NCI-H526 treated with DMSO at 0.1 percent for 48 hours (cell line): ENCODE data around the gene SS18L1.
"Not testable (repeated sequence)": the region's sequence is repeated elsewhere in the genome, so short reads cannot be mapped to it uniquely, and the experiment has no call there.

Source experiments
- DNase-seq: peaks from one replicate; lab custom pipeline; 2025; lab: John Stamatoyannopoulos, UW

The SS18L1 gene

DNA sequence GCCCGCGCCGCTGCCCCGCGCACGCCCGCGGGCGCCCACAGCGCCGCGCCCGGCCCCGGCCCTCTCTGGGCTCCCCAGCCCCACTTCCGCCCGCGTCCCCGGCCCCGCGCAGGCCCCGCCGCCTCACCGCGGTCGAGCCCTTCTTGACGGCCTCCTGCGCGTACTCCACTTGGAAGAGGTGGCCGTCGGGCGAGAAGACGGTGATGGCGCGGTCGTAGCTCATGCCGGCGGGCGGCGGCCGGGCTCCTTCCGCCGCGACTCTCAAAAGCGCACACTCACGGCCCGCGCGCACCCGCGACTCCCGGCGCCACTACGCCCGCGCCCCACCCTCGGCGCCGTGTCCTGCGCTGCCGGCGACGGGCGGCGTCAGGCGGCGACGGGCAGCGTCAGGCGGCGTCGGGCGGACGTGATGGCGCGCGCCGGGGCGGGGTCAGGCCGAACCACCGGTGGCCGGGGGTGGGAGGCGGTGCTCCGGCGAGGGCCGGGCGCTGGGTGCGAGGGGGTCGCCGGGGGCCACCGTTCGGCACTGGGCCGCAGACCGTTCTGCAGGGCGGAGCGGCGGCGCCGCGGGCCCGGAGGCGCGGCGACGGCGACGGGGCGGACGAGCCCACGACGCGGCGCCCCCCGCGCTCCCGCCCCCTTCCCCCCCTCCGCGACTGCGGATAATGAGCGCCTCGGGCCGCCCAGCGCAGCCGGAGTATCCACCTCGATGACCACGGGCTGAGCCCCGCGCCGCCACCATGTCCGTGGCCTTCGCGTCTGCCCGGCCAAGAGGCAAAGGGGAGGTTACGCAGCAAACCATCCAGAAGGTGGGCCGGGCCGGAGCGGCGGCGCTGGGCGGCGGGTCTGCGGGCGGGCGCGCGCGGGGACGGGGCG lies at the start of gene SS18L1, which contains the start of gene PSMA7:
SS18L1 (plus strand) TSS at position 689 of the 876 bp plus-strand sequence; CDS start at position 741, 52 bp downstream.
PSMA7 (minus strand) TSS at position 314 of the 876 bp plus-strand sequence; CDS start at position 223, 91 bp downstream.
- DNase-seq = peak; percentile 79

- DNase-seq = no peak
These were observed 46.9 kb upstream of the SS18L1 start for GRCh38 chr20:62096421-62097380.

DNA sequence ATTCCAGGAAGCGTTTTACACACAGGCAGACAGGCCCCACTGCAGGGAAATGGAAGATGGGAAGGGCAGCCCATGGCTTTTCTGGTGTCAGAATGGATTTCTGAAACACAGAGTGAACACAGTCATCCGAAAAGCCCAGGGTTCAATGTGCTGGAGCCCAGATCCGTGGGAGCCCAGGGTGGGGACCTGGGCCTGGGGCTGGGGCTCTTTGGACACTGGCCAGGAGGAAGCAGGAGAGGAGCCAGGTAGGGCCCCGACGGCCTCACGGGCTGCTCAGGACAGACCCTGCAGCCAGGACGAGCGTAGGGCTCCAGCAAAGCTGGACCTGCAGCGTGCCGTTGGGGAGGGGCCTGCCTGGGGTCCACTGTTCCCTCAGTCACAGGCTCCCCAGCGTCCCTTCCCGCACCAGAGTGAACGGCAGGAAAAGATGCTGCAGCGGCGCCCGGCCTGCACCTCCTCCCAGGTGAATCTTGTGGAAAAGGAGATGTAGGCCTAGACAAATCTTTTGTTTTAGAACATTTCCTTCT lies 45.6 kb upstream of the SS18L1 start:
- DNase-seq = no peak

- DNase-seq = no peak
These were observed 42.5 kb upstream of the SS18L1 start for GRCh38 chr20:62101078-62101477.

DNA sequence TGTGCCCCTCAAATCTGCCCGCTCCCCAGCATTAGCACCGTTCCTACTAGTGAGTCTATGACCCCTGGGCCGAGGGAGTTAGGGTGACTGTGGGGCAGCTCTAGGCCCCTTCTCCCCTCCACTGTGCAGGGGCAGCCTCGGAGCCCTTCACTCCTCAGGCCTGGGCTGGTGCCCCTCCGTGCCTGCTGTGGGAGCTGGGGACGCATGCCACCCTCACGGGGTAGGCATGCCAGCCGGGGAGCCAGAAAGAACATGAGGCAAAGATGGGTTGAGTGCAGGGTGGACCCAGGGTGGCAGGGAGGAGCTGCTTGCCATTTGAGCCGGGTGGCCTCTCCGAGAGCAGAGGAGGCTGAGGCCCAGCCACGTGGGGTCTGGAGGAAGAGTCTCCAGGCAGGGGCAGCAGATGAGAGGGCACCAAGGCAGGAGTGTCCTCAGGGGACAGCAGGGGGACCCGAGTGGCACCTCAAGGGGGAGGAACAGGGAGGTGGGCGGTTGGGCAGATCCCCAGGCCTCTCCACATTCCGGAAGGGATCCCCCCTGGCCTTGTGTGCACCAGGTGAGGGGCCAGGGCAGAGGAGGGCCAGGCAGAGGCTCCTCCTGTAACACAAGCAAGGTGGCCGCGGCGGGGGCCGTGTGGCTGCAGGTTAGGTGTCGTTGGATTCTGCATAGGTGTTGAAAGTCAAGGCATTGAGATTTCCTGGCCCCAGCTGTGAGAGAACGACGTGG lies 39.9 kb upstream of the SS18L1 start:
- DNase-seq = no peak

- DNase-seq = no peak
These were observed 39.3 kb upstream of the SS18L1 start for GRCh38 chr20:62104234-62104789.

DNA sequence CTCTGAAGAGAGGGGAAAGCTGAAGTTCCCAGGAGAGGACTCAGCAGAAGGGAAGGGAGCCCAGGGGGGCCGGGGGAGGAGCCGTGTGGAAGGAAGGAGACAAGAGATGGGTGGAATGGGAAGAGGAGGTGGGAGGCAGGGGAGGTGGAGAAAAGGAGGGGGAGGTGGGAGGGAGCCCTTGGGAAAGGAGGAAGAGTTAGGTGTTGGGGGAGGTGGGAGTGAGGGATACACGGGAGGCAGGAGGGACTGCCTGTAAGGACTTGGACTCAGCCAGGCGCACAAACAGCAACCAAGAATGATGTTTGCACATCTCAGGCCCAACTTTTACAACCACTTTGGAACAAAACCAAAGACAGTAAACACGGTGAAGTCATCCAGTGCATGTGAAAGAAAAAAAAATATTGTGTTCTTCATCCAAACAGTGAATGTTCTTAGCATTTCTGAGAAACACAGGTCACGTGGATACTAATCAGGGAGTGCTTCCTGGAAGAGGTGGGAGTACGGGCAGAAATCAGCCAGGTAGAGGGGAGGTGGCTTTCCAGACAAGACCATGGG lies 38.7 kb upstream of the SS18L1 start:
- no peak for DNase-seq

- no peak for DNase-seq
These were observed 38.0 kb upstream of the SS18L1 start for GRCh38 chr20:62105592-62105991.

DNA sequence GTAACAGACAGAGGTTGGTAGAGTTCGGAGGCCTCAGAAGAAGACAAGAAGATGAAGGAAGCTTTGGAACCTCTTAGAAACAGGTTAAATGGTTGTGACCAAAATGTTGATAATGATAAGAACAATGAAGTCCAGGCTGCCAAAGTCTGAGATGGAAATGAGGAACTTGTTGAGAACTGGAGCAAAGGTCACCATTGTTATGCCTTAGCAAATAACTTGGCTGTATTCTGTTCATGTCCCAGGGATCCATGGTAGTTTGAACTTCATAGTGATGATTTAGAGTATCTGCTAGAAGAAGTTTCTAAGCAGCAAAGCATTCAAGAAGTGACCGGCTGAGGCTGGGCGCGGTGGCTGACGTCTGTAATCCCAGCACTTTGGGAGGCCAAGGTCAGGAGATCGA lies 32.4 kb upstream of the SS18L1 start:
- no peak for DNase-seq

- no peak for DNase-seq
These were observed 31.2 kb upstream of the SS18L1 start for GRCh38 chr20:62112368-62112767.

GRCh38 chr20:62114894-62115293 lies 28.7 kb upstream of the SS18L1 start:
- no peak for DNase-seq

DNA sequence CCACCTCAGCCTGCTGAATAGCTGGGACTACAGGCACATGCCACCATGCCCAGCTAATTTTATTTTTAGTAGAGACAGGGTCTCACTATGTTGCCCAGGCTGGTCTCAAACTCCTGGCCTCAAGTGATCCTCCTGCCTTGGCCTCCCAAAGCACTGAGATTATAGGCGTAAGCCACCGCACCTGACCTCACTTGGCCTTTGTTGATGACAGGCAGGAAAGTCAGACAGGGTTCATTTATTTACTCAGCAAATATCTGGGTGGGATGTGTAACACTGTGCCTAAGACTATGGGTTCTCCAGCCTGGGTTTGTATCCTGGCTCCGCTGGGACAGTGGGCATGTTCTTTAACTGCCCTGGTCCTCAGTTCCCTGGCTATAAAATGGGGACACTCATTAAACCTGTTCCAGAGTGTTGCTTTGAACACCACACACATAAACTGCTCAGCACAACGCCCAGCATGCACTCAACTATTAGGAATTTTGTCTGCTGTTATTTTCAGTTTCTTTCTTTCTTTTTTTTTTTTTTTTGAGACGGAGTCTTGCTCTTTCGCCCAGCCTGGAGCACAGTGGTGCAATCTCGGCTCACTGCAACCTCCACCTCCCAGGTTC lies 27.7 kb upstream of the SS18L1 start:
- DNase-seq = not testable (repeated sequence)

DNA sequence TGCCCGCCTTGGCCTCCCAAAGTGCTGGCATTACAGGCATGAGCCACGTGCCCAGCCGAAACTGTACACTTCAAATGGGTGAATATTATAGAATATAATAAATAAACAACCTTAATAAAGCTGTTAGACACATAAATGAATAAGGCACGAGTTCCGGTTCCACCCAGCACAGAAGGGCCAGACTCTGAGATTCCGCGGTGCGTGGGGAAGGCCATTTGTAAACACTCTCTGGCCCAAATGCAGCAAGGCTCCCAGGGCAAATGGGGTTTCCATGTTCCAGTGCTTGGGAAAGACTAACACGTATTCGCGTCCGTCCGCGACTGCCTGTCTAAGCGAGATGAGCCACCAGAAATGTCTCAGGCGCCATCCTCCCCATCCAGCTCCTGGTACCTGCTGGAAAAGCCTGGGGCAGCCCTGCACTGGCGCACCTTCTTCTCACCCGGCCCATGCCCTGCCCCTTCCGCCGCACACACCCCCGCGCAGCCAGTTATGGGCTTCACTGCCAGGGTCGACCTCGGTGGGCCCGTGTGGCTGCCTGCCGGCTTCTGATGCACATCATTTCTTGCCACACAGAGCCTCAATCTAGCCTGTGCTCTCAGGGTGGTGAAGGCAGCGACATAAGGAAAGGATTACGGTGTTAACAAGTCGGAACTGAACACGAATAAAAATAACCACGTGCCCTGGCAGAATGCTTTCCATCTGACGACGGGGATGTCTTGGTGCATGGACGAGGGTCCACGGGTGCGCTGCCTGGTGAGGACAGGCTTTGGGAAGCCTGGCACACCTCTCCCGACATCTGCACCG lies 26.8 kb upstream of the SS18L1 start:
- DNase-seq = no peak

DNA sequence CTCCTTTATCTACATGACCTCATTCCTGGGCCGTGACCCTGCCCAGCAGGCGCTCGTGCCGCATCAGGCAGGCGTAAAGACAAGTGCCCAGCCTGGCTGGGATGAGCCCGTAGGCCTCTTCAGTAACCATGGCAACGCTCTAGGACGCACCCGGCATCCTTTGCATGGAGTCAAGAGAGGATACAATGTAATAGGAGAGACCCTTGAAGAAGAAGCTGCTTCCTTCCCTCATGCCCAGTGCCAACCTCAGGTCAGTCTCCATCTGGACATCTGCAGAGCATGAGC lies 26.3 kb upstream of the SS18L1 start:
- no peak for DNase-seq

- no peak for DNase-seq
These were observed 25.9 kb upstream of the SS18L1 start for GRCh38 chr20:62117658-62118057.

DNA sequence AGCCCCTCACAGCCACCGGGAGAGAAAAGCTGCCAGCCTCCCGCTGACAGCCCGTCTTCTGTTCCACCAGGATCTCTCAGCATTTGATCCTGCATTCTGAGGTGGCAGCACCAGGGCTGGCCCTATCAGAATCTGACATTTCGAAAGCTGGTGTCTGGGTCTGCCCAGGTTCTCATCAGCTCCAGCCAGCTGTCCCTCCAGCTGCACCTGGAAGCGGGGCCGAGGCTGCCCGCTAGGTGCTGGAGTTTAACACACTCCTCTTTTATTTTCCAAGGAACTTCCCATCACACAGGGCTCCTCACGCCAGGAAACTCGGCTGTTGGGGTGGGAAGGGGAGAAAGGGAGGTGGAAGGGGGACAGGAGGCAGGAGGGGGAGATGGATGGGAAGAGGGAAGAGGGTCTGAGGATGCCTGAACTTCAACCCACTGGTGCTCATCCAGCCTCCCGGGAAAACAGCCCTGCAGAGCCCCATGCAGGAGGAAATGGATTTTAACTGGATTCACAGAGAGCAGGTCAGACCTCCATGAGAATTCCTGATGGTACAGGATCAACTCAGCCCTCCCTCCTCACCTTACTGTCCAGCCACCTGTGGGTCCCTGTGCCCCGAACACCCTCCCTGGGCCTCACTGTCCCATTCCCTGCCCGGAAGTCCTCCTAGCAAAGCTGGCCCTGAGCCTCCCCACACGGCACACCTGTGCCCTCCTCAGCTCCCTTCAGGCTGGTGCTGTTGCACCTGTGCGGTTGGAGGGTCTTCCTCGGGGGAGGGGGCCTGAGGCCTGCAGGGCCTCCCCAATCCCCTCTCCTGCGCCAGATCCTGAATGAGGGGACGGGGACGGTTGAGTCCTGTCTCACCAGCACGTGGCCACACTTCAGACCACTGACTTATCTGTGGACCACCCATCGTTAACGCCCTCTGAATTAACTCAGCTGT lies 25.2 kb upstream of the SS18L1 start:
- DNase-seq = no peak

DNA sequence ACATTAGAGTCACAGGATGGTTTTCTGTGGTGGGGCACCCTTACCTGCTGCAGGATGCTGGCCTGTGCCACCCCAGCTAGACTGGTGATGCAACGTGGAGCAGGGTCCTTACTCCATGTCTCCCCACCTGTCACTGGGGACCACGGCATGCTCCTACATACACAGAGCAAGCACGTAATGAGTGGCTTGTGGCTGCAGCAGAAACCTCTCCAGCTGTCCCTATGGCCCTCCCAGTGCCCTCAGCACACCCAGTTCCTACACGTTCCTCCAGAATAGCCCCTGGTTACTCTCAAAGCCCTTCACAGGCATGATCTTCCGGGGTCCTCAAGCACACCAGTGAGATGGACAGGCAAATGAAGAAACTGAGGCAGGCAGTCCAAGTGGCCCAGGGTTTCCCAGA lies 24.5 kb upstream of the SS18L1 start:
- no peak for DNase-seq

DNA sequence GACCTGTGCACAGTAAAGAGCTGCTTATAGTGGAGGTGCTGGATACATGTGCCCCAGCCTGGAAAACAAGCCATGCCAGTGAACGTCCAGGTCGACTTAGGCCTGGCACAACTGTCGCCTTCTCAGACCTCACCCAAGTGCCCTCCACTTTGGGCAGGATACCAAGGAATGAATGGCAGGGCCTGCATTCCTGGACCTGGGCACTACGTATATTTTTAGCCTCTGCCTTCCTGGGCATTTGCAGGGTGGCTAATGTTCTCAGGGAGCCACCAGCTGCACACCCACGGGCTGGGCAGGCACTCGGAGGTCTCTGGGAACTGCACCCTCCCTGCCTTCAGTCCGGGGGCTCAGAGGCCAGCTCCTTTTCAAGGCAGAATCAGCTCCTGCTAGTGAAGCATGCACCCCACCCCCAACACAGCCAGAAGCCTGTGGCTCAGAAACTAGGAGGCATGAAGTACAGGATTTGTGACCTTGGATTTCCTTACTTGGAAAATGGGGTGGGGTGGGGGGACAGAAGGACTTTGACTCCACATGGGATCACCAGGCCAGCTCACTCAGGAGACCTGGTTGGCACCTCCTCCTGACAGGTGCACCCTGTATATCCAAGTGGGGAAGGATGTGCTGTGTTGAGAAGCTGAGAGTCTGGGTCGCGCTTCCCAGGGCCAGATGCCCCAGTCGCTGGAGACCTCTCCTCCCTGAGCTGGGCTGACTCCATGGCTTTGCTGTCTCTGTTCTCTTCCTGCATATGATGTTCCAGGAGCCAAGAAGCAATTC lies 23.8 kb upstream of the SS18L1 start:
- DNase-seq = no peak
